GM18909 (cell line): Measurements from ENCODE around the gene ARHGEF7.

Experiments
- ATAC-seq: cut with Tn5 transposase; IDR thresholded peaks from one replicate; pipeline ENCODE4 v1.9.1; 2021; ENCODE audit warnings: mild to moderate bottlenecking; ENCODE audit not compliant: unreplicated experiment, poor library complexity

ARHGEF7 gene

GRCh38 chr13:111317571-111318345, 202.6 kb downstream of the ARHGEF7 start:
- no peak for ATAC-seq

DNA sequence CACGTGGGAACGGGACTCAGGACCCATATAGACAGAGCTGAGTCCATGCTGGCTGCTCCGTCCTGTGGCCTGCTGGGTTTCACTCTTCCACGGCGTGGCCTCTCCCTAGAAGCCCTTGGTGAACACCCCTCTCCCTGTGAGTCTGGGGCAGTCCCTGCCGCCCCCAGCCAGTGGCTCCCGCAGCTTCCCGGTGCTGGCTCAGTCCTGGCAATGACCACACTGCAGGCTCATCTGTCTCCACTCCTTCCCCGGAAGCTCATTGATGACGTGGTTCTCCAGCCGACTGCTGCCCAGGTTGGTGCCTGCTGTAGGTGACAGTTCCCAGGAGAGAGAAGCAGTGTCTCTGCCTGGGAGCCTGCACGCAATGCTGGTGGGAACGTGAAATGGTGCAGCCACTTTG, 203.3 kb downstream of the ARHGEF7 start:
- ATAC-seq = no peak

- no peak for ATAC-seq
These were observed 204.4 kb downstream of the ARHGEF7 start for GRCh38 chr13:111319521-111319920.

DNA sequence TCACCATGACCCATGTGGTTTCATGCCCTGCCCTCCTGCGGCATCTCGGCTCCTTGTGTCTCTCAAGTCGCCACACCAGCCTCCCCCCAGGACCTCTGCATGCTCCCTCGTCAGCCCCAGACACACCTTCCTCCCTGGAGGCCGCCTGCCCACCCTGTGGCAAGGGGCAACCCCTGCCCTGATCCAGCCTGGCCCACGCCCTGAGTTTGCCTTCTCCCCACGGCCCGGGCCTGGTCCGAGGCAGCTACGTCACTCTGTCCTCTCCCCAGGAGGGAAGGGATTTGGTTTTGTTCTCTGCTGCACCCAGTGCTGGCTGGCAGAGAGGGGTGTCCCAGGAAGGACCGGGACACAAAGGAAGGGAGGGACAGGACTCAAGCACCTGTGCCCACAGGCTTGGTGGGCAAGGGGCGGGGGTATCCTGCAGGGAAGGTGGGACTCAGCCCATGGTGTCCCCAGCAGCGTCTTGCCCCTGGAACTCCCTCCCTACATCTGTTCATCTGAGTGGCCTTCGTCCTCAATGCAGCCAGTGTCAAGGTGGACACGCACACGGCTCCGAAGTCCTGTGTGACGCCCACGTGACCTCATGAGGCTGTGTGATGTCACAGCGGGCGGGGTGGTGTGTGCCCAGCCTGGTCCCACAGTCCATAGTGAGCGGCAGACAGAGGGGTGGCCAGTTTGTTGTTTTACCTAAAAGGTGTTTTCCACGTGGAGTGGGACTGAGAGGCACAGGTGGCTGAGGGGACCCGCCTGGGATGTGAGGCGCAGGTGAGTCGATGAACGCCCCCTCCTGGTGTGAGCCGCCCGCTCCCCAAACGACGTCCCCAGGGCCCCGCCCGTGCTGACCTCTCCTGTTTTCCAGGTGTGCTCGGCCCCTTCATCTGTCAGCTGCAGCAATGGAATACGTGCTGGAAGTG, 205.1 kb downstream of the ARHGEF7 start, which contains the start of gene TEX29:
Gene TEX29 (plus strand): TSS at position 645 of the 914 bp plus-strand sequence. CDS start 249 bp downstream, at position 894.
- ATAC-seq = no peak

GRCh38 chr13:111322001-111322915, 207.1 kb downstream of the ARHGEF7 start:
- no peak for ATAC-seq

DNA sequence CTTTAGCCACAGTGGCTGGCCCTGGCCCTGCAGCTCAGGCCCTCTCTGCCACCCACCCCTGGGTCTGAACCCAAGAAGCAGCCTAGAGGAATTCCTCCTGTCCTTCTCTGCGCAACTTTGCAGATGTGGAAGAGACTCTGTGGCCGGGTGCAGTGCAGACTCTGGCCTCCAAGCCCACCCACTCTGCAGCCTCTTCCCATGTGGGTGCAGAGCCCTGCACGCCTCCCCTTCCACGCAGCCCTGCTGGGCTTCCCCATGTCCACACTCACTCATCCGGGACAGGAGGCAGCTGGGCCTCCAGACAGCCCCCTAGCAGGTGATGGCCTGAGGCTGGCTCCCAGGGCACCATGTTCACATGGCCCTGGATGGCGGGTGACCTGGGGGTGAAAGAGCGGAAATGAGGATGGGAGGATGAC, 207.8 kb downstream of the ARHGEF7 start:
- no peak for ATAC-seq

GRCh38 chr13:111323549-111323948, 208.4 kb downstream of the ARHGEF7 start:
- ATAC-seq = no peak

DNA sequence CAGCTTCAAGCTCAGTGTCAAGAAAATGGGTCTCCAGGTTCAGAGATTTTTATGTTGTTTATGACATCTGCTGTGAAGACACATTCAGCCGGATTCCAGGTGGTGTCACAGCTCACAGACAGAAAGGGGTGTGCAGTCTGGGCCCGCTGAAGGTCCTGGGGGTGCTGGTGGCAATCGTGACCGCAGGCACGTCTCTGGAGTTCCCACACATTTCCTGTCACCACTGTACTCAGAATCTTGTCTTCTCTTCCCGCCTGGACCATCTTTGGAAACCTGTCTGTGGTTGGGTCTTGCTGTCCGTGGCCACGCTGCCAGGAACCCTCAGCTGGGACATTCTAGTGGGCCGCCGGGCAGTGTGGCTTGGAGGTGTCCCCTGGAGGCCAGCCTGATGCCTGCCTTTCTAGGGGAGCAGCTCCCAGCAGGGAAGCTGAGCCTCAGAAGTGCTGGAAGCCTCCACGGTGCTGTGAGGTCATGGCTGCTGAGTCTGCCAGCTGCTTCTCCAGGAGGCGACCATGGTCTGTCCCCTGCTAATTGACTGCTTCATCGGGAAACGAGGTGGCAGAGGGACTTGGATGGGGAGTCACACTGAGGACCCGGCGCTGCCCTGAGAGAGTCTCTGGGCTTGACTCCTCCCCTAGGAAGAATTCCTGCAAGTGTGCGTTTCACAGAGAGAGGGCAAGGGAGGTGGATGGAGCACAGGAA, 209.0 kb downstream of the ARHGEF7 start:
- no peak for ATAC-seq

- no peak for ATAC-seq
These were observed 209.6 kb downstream of the ARHGEF7 start for GRCh38 chr13:111324736-111325135.

DNA sequence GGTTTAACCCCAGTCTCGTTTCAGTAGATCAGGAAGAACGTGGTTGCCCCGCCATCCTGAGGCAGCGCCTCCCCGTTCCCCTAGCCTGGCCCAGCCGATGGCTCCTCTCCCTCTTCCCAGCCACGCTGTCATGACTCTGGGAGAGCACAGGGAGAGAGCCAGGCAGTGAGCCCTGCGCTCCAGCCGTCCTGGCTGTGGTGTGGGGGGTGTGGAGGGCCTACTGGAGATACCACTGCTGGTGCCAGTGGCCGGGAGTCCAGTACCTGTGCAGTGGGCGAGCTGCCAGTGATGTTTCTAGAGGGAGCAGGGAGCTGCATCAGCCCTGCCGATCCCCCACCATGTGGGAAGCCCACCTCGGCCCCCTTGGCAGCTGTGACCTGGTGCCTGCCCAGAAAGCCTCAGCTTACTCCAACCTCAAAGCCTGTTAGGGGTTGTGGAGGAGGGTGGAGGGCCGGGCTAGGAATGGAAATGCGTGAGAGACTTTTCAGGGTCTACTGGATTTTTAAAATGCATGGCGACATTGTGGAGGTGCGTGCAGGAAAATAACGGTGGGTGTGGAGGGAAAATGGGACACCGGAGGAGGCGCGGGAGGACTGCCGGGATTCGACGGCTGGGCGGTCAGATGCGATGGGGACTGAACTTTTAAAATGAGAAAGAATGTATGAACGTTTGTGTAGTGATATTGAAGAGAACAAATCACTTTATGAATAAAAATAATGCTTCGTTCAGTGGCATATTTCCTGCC, 210.2 kb downstream of the ARHGEF7 start:
- ATAC-seq = no peak

GRCh38 chr13:111325941-111326620, 211.0 kb downstream of the ARHGEF7 start:
- no peak for ATAC-seq

DNA sequence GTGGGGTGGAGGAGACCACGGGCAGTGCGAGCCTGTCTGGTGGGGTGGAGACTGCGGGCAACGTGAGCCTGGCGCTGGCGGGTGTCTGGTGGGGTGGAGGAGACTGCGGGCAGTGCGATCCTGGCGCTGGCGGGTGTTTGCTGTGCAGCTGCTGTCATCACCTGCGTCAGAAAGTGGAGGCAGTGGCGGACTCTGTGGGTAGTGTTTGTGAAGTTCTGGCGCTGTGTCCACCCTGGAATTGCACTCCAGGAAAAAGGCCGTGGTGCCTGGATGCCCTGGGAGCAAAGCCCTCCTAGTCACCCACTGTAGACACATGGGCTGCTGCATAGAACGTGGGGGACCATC, 211.5 kb downstream of the ARHGEF7 start:
- ATAC-seq = no peak

DNA sequence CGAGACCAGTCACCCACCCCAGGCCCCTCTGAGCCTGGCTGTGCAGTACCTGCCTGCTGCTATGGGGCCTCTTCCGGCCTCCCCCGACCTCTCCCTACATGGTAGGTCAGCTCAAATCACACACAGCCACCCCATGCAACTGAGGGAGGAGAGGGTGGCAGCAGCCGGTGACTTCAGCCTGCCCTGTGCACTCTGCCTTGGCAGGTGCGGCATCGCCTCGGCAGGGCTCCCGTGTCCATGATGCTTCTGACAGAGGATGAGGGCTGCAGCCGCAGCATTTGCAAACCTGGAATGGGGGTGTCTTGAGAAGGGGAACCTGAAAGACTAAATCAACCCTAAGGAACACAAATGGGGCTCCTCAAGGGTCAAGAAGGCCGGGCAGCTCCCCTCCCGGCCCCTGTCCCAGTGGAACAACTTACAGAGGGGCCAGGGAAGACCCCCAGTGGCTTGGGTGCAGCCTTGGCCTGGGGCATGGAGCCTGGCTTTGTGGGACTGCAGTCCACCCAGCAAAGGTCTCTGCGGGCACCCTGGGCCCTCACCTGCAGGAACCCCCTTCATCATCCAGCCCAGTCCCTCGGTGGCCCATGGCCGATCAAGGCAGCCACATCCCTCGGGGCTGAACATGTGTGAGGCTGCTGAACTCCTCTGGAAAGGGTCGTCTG, 212.0 kb downstream of the ARHGEF7 start:
- ATAC-seq = no peak

DNA sequence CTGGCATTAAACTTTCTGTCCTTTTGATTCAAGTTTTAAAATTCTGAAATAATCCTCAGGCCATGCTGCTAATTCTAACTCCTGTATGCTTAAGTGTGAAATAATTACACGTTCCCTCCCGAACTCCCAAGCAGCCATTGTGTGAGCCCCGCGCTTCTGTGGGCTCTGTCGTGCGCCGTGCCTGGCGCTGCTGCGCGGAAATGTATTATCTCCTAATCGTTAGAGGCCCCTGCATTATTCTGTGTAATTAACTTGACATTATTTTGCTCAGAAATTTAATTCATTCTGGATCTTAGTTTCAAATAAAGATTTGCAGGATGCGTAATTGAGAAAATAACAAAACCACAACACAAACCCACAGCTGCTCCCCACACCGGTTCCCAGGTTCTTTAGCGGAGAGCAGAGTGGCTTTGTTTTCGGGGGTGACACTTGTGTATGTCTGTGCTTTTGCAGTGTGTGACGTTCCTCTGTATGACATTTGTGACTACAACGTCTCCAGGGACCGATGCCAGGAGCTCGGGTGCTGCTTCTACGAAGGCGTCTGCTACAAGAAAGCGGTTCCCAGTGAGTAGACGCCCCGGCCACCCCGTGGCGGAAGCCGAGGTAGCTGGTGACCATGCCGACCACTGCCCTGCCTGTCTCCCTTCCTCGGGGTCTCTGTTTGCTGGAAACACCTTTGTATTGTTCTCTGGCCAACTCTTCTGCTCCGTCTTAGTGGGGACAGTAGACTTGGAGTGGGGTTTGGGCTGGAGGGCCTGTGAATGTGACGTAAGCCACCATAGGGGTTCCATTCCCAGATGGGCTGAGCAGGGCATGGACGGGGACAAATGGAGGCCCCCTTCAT, 212.8 kb downstream of the ARHGEF7 start:
- no peak for ATAC-seq

GRCh38 chr13:111328574-111329410, 213.7 kb downstream of the ARHGEF7 start:
- no peak for ATAC-seq

- no peak for ATAC-seq
These were observed 214.5 kb downstream of the ARHGEF7 start for GRCh38 chr13:111329641-111330040.
